ENCODE results near the gene PRX.
"Not testable (repeated sequence)": the region's sequence is repeated elsewhere in the genome, so short reads cannot be mapped to it uniquely, and the experiment has no call there.

Gene PRX

GRCh38 chr19:40414542-40415535 is 1.7 kb upstream of the PRX start:
- DNase-seq, result no peak

- no peak for DNase-seq
Measured at GRCh38 chr19:40412866-40413265, 312 bp downstream of the PRX start.

- no peak for DNase-seq
Measured at GRCh38 chr19:40411958-40412499, 1.1 kb downstream of the PRX start.

- no peak for DNase-seq
Measured at GRCh38 chr19:40411125-40411842, 1.9 kb downstream of the PRX start.

- DNase-seq, result no peak
Measured at GRCh38 chr19:40410030-40410389, 3.2 kb downstream of the PRX start.

- not testable (repeated sequence) for DNase-seq
Measured at GRCh38 chr19:40408598-40408925, 4.6 kb downstream of the PRX start.

- DNase-seq, result no peak
Measured at GRCh38 chr19:40407714-40408597, 5.2 kb downstream of the PRX start.

- no peak for DNase-seq
Measured at GRCh38 chr19:40403262-40403984, 9.8 kb downstream of the PRX start.

GRCh38 chr19:40400559-40400958 is 12.6 kb downstream of the PRX start:
- DNase-seq, result no peak

- no peak for DNase-seq
Measured at GRCh38 chr19:40398417-40399131, 14.6 kb downstream of the PRX start.

GRCh38 chr19:40397568-40397906 is 15.6 kb downstream of the PRX start:
- no peak for DNase-seq

GRCh38 chr19:40396886-40397567 is 16.2 kb downstream of the PRX start:
- no peak for DNase-seq

GRCh38 chr19:40395956-40396355 is 17.2 kb downstream of the PRX start:
- DNase-seq, result no peak

GRCh38 chr19:40394816-40395210 is 18.4 kb downstream of the PRX start:
- DNase-seq, result no peak

- DNase-seq, result no peak
Measured at GRCh38 chr19:40393894-40394815, 19.0 kb downstream of the PRX start.

- no peak for DNase-seq
Measured at GRCh38 chr19:40392894-40393517, 20.2 kb downstream of the PRX start.

- no peak for DNase-seq
Measured at GRCh38 chr19:40392123-40392522, 21.1 kb downstream of the PRX start.

- no peak for DNase-seq
Measured at GRCh38 chr19:40390084-40390742, 23.0 kb downstream of the PRX start, which contains the start of gene HIPK4. Gene HIPK4 (minus strand): TSS chr19:40390181. CDS start chr19:40389902, 279 bp downstream.
